ENCODE results near the gene CD300C.
A peak's percentile ranks its signal among the peaks of the same experiment; 100 is the strongest.
"Not testable (repeated sequence)": the region's sequence is repeated elsewhere in the genome, so short reads cannot be mapped to it uniquely, and the experiment has no call there.

Gene CD300C

DNA sequence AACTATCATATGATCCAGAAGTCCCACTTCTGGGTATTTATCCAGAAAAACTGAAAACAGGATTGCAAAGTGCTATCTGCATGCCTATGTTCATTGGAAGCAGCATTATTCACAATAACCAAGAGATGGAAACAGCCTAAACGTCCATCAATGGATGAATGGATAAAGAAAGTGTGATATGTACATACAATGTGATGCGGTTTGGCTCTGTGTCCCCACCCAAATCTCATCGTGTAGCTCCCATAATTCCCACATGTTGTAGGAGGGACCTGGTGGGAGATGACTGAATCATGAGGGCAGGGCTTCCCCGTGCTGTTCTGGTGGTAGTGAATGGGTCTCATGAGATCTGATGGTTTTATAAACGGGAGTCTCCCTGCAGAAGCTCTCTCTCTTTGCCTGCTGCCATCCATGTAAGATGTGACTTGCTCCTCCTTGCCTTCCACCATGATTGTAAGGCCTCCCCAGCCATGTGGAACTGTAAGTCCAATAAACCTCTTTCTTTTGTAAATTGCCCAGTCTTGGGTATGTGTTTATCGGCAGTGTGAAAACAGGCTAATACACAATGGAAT, 27.4 kb downstream of the CD300C start:
- H3K27ac Mint-ChIP-seq; H3K36me3 Mint-ChIP-seq (ENCODE audit: low read depth); H3K4me3 Mint-ChIP-seq; DNase-seq: not testable (repeated sequence)
- Mint-ChIP-seq H3K4me1 (ENCODE audit: low read depth) (peaks cover 25% of the 10 kb centered on the region), H3K9me3 (peaks cover 32% of the 10 kb centered on the region), H3K27me3 (peaks cover 64% of the 10 kb centered on the region)

DNA sequence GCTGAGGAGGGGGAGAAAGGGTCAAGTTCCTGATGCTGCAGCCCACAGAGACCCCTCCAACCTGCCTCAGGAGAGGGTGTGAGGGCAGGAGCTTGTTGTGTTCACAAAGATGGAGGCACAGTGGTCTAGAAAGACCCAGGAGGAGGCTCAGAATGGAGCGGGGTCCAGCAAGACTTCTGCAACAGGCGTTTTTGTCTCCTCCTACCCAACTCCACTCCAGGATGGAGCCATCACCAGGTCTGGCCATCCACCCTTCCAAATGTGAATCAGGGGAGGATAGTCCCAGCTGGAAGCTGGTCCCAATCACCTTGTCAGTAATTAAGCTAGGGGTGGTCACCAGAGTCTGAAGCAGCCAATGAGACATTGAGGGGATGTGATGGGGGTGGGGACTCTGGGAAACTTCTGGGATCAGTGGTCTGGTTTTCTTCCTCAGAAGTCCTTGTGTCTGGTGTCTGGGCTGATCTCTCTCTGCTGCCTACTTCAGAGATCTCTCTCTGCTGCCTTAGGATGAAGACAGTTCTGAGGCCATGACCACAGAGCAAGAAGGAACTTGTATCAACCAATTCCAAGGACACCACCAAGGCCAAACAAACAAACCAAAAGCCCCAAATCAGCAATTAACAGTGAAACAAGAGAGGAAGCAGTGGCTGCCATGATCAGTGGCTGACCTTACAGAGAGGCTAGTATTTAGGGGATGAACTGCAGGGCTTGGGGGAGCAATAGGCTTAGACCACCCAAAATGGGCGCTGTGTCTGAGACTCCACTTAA, 29.2 kb downstream of the CD300C start:
- Mint-ChIP-seq H3K9me3 (peaks cover 28% of the 10 kb centered on the region), H3K27ac (no peak overlapping the region), H3K4me1 (ENCODE audit: low read depth) (peaks cover 41% of the 10 kb centered on the region), H3K27me3 (peaks cover 47% of the 10 kb centered on the region), H3K36me3 (ENCODE audit: low read depth) (peaks cover 2% of the 10 kb centered on the region), H3K4me3 (no peak overlapping the region)
- DNase-seq = no peak

DNA sequence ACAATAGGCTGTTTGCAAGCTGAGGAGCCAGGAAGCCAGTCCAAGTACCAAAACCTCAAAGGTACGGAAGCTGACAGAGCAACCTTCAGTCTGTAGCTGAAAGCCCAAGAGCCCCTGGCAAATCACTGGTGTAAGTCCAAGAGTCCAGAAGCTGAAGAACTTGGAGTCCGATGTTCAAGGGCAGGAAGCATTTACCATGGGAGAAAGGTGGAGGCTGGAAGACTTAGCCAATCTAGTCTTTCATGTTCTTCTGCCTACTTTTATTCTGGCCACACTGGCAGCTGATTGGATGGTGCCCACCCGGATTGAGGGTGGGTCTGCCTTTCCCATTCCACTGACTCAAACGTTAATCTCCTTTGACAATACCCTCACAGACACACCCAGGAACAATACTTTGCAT, 30.0 kb downstream of the CD300C start:
- DNase-seq = no peak
- Mint-ChIP-seq H3K4me3 (no peak overlapping the region), H3K9me3 (peaks cover 27% of the 10 kb centered on the region), H3K36me3 (ENCODE audit: low read depth) (peaks cover 2% of the 10 kb centered on the region), H3K4me1 (ENCODE audit: low read depth) (peaks cover 40% of the 10 kb centered on the region), H3K27ac (no peak overlapping the region), H3K27me3 (peaks cover 39% of the 10 kb centered on the region)

DNA sequence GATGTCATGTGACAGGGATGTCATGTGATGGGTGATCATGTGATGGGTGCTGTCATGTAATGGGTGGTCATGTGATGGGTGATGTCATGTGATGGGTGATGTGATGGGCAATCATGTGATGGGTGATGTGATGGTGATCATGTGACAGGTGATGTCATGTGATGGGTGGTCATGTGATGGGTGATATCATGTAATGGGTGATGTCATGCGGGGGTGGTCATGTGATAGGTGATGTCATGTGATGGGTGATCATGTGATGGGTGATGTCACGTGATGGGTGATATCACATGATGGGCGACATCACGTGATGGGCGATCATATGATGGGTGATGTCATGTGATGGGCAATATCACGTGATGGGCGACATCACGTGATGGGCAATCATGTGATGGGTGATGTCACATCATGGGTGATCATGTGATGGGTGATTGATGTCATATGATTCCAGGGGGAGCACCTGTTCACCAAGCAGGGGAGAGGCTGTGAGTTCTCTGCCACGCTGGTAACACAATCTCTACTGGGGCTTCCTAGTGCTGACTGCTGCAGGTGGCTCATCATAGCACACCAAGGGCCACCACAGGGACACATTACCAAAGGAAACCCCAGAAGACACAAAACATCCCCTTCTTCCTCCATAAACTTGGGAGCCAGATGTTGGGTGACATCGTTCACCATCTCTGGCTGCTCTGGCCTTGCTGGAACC, 31.1 kb downstream of the CD300C start:
- Mint-ChIP-seq H3K36me3 (ENCODE audit: low read depth) (peaks cover 2% of the 10 kb centered on the region), H3K27me3 (peaks cover 32% of the 10 kb centered on the region)

DNA sequence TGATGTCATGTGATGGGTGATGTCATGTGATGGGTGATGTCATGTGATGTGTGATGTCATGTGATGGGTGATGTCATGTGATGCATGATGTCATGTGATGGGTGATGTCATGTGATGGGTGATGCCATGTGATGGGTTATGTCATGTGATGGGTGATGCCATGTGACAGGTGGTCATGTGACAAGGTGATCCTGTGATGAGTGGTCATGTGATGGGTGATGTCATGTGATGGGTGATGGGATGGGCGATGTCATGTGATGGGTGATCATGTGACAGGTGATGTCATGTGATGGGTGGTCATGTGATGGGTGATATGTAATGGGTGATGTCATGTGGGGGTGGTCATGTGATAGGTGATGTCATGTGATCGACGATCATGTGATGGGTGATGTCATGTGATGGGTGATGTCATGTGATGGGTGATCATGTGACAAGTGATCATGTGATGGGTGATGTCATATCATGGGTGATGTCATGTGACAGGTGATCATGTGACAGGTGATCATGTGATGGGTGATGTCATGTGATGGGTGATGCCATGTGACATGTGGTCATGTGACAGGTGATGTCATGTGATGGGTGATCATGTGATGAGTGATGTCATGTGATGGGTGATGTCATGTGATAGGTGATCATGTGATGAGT, 31.8 kb downstream of the CD300C start:
- Mint-ChIP-seq H3K27ac (peak overlapping the region; percentile 98), H3K4me3 (peak overlapping the region; percentile 61), H3K4me1 (ENCODE audit: low read depth) (peaks cover 32% of the 10 kb centered on the region), H3K9me3 (peaks cover 22% of the 10 kb centered on the region), H3K27me3 (peaks cover 31% of the 10 kb centered on the region), H3K36me3 (ENCODE audit: low read depth) (peaks cover 2% of the 10 kb centered on the region)
- no peak for DNase-seq

More for the DNA sequence above, 31.1 kb downstream of the CD300C start:
- peak overlapping the region; percentile 98 for H3K27ac Mint-ChIP-seq
- peaks cover 25% of the 10 kb centered on the region for H3K9me3 Mint-ChIP-seq
- peak overlapping the region; percentile 61 for H3K4me3 Mint-ChIP-seq
- DNase-seq = no peak
- H3K4me1 Mint-ChIP-seq (ENCODE audit: low read depth) = peaks cover 33% of the 10 kb centered on the region

DNA sequence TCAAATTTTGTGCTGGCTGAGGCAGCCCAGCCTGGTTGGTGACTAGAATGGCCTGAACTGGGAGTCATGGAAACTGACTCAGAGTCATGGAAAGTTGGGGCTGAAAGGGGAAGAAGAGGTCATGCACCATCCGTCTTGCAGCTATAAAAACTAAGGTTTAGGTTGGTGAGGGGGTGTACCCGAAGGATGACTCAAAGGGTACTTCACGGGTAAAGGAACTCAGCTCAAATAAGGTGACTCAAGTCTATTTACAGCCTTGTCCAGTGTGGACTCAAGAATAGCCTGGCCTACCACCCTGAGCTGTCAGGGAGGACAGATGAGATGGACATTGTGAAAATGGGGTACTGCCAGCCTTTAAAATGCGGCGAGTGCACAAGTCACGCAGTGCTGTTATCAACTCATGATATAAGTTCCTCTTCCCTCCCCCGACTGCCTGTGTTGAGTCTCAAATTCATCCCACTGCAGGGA, 33.3 kb downstream of the CD300C start:
- Mint-ChIP-seq H3K4me3 (peak overlapping the region; percentile 52), H3K27ac (peak overlapping the region; percentile 93)

DNA sequence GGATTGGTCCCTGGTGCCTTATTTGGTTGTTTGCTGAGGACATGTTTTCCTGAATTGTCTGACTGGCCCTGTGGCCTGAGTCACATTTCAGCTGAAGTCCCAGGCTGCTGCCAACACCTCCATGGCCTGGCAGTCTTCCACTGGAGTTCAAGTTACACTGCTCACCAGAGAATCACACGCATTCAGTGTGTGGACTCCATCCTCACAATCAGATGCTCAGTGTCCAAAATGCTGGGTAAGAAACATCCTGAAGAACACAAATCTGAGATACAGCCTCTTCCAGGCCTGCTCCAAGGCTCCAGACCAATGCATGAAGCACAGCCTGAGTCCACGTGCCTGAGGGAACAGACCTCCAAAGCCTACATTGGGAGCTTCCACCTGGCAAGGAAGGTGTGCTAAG, 33.9 kb downstream of the CD300C start:
- peaks cover 24% of the 10 kb centered on the region for H3K27me3 Mint-ChIP-seq
- peak overlapping the region; percentile 93 for H3K27ac Mint-ChIP-seq
- DNase-seq = no peak
- peak overlapping the region; percentile 52 for H3K4me3 Mint-ChIP-seq
- peaks cover 2% of the 10 kb centered on the region for H3K36me3 Mint-ChIP-seq (ENCODE audit: low read depth)
- H3K9me3 Mint-ChIP-seq = peaks cover 14% of the 10 kb centered on the region
- H3K4me1 Mint-ChIP-seq (ENCODE audit: low read depth) = peaks cover 32% of the 10 kb centered on the region

More for the DNA sequence above, 33.3 kb downstream of the CD300C start:
- Mint-ChIP-seq H3K4me1 (ENCODE audit: low read depth) (peaks cover 32% of the 10 kb centered on the region), H3K36me3 (ENCODE audit: low read depth) (peaks cover 2% of the 10 kb centered on the region), H3K27me3 (peaks cover 25% of the 10 kb centered on the region), H3K9me3 (peaks cover 14% of the 10 kb centered on the region)
- DNase-seq = peak; percentile 49

DNA sequence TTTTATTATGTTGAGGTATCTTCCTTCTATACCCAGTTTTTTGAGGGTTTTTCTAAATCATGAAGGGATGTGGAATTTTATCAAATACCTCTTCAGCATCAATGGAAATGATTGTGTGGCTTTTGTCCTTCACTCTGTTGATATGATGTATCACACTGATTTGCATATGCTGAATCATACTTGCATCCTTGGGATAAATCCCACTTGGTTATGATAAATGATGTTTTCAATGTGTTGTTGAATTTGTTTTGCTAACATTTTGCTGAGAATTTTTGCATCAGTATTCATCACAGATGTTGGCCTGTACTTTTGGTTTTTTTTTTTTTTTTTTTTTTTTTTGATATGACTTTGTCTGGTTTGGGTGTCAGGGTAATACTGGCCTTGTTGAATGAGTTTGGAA, 37.8 kb downstream of the CD300C start:
- H3K36me3 Mint-ChIP-seq (ENCODE audit: low read depth) = no peaks in the 10 kb centered on the region
- DNase-seq = no peak
- no peak overlapping the region for H3K27ac Mint-ChIP-seq
- no peaks in the 10 kb centered on the region for H3K9me3 Mint-ChIP-seq
- H3K27me3 Mint-ChIP-seq = no peaks in the 10 kb centered on the region
- H3K4me1 Mint-ChIP-seq (ENCODE audit: low read depth) = peaks cover 19% of the 10 kb centered on the region
- no peak overlapping the region for H3K4me3 Mint-ChIP-seq

DNA sequence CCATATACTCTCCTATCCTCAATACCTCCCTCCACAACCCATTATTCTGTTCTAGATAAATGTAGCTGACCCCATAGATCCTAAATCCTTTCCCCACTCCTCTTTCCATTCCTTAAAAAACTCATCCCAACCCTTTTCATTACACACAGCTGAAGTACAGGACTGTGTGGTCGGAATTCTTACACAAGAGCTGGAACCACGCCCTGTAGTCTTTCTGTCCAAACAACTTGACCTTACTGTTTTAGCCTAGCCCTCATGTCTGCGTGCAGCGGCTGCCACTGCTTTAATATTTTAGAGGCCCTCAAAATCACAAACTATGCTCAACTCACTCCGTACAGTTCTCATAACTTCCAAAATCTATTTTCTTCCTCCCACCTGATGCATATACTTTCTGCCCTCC, 42.0 kb downstream of the CD300C start:
- H3K4me1 Mint-ChIP-seq (ENCODE audit: low read depth); H3K27me3 Mint-ChIP-seq; DNase-seq; H3K27ac Mint-ChIP-seq; H3K4me3 Mint-ChIP-seq; H3K36me3 Mint-ChIP-seq (ENCODE audit: low read depth); H3K9me3 Mint-ChIP-seq: not testable (repeated sequence)

DNA sequence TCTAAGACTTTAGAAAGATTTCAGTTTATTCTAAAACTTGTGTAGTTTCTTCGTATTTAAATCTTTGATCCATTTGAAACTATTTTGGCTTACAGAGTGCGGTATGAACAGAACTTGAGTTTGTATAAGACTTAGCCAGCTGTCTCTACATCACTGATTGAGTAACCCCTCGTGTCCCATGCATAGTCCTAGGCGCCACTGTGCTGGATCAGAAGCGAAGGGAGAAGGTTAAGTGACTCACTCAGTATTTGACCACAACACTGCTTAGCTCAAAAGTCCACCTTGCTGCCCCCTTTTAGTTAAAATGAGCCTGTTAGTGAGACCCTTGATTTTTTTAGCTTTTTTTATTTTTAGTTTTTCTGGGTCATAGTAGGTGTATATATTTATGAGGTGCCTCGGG, 43.1 kb downstream of the CD300C start:
- no peaks in the 10 kb centered on the region for H3K9me3 Mint-ChIP-seq
- no peak for DNase-seq
- H3K4me1 Mint-ChIP-seq (ENCODE audit: low read depth) = no peaks in the 10 kb centered on the region

DNA sequence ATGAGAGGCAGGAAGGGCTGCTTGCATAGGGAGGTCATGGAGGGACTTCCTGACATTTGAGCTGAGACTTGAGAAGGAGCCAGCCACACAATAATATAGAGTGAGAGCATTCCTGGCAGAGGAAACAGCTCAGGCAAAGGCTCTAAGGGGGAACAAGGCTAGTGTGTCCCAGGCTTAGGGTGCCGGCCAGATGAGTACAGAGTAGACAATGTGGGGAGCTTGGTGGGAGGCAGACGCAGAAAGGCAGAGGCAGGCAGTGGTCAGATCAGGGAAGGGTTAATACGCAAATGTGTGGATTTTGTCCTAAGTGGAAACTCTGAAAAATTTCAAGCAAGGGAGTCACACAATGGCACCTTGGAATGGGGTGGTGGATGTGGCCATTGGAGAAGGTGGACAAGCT, 45.9 kb downstream of the CD300C start:
- Mint-ChIP-seq H3K9me3 (no peaks in the 10 kb centered on the region), H3K4me1 (ENCODE audit: low read depth) (no peaks in the 10 kb centered on the region), H3K27me3 (no peaks in the 10 kb centered on the region), H3K36me3 (ENCODE audit: low read depth) (no peaks in the 10 kb centered on the region), H3K4me3 (no peak overlapping the region), H3K27ac (no peak overlapping the region)
- DNase-seq = no peak

More for the DNA sequence above, 43.1 kb downstream of the CD300C start:
- H3K27ac Mint-ChIP-seq = no peak overlapping the region
- H3K4me3 Mint-ChIP-seq = no peak overlapping the region
- H3K36me3 Mint-ChIP-seq (ENCODE audit: low read depth) = no peaks in the 10 kb centered on the region
- no peaks in the 10 kb centered on the region for H3K27me3 Mint-ChIP-seq

DNA sequence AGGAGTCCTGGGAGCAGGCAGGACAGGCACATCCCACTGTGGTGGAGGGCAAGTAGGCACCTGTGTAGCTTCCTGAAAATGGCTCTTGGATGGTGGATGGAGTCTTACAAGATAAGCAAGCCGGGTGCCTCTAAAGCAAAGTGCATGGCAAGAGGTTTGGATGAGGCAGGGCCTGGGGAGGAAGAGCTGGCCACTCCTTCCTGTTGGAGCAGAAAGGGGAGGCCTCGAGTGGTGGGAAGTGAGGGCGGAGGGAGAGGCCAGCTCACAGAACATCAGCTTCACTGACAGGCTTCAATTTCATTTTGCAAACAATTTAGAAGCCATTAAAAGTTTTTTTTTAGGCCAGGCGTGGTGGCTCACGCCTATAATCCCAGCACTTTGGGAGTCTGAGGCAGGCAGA, 48.4 kb downstream of the CD300C start:
- Mint-ChIP-seq H3K9me3 (no peaks in the 10 kb centered on the region), H3K4me1 (ENCODE audit: low read depth) (peaks cover 3% of the 10 kb centered on the region), H3K27me3 (no peaks in the 10 kb centered on the region), H3K4me3 (no peak overlapping the region), H3K27ac (no peak overlapping the region), H3K36me3 (ENCODE audit: low read depth) (no peaks in the 10 kb centered on the region)
- no peak for DNase-seq

DNA sequence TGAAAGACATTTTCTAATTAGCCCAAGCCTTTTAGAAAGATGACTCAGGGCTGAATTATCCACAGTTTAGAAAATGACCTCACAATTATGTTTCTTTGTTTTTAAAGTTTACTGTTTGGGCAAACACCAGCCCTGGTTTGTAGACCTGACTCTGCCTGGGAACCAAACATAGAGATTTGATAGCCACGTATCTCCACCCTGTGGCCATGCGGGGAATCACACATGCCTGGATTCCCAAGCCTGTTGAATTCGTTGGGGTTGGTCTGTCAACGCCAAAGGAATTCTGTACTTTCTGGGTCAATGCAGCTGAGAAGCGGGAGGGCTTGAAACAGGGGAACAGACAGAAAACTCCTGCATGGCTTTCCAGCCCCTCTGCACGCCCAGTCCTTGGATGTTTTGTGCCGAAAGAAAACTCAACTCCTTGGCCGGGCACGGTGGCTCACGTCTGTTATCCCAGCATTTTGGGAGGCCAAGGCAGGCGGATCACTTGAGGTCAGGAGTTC, 52.5 kb downstream of the CD300C start:
- H3K27me3 Mint-ChIP-seq = no peaks in the 10 kb centered on the region
- no peak overlapping the region for H3K4me3 Mint-ChIP-seq
- no peaks in the 10 kb centered on the region for H3K9me3 Mint-ChIP-seq
- no peaks in the 10 kb centered on the region for H3K36me3 Mint-ChIP-seq (ENCODE audit: low read depth)
- no peak overlapping the region for H3K27ac Mint-ChIP-seq
- peaks cover 3% of the 10 kb centered on the region for H3K4me1 Mint-ChIP-seq (ENCODE audit: low read depth)
- peak; percentile 79 for DNase-seq

DNA sequence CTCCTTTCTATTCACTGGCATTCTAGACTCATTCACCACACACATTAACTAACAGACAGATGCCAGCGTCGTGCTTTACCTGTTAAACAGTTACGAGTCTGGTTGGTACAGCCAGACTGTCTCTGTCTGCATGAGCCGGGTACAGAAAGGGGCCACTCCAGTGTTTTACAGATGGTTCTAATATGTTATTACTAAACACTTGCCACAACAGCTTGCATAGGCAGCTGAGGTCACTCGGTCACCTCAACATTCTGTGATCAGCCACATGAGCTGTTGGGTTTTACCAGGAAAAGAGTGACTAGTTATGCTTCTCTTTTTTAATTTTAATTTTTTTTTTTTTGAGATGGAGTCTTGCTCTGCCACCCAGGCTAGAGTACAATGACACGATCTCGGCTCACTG, 54.3 kb downstream of the CD300C start:
- no peak overlapping the region for H3K27ac Mint-ChIP-seq
- no peak for DNase-seq
- H3K27me3 Mint-ChIP-seq = no peaks in the 10 kb centered on the region
- no peaks in the 10 kb centered on the region for H3K9me3 Mint-ChIP-seq
- H3K36me3 Mint-ChIP-seq (ENCODE audit: low read depth) = no peaks in the 10 kb centered on the region
- H3K4me3 Mint-ChIP-seq = no peak overlapping the region
- H3K4me1 Mint-ChIP-seq (ENCODE audit: low read depth) = peaks cover 3% of the 10 kb centered on the region

Measured in activated T-cell treated with anti-CD3 and anti-CD28 coated beads, Interleukin-2, amount 50 U/mL, for 24 hours (primary cell).